Stimulated activated CD8-positive, alpha-beta memory T cell treated with anti-CD3 and anti-CD28 coated beads, Interleukin-15, amount 100 ng/mL, for 1 hour (primary cell): ENCODE data around the gene IRF2BP2.

ENCODE experiments used
- DNase-seq: peaks from one replicate; pipeline ENCODE4 v3.0.0-alpha.2; 2020; ENCODE audit warnings: low read depth

IRF2BP2 gene

GRCh38 chr1:234556245-234556943 is 53.6 kb downstream of the IRF2BP2 start:
- no peak for DNase-seq

DNA sequence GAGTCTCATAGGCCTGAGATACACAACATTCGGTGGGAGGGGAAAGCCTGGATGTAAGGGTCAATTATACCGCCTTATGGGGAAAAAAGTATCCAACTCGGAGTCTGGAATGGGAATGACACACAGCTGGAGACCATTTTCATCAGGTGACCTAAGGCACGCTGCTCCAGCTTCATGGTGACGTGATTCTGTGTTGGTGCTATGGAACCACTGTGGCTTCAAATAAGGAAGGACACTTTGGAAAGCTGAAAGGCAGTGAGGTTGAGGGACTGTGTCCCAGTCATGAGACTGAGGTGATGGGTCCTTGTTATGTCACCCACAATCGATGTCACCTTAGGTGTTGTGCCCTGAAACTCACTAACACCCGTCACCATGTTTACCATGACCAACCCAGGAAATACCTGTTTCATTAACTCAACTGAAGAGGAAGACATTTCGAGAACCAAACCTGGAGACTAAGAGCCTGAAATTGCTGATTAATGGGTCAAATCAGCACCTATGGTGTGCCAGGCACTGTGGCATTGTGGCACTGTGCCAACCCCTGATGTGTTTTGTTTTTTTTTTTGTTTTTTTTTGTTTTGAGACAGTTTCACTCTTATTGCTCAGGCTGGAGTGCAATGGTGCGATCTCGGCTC is 54.5 kb downstream of the IRF2BP2 start:
- DNase-seq = no peak

DNA sequence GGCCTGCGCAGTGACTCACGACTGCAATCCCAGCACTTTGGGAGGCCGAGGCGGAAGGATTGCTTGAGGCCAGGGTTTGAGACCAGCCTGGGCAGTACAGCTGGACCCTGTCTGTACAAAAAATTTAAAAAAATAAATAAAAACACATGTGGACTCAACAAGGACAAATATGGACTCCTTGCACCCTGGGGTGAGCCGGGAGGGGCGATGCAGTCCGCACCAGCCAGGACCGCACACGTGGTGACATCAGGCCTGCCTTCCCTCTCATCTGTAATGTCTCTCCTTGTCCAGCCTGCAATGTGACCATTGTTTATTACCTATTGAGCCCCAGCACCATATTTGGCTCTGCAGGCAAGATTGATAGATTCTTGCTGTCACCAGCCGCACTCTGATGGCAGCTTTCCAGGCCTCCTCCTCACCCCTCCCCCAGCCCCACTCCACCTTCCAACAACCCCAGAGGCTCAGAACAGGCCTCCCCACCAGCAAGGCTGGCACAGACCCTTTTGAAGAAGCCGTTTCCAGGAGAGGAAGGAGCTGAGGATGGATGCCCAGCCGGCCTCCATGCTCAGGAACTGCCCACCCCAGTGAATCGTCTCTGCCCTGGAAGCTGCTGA is 55.2 kb downstream of the IRF2BP2 start:
- DNase-seq = no peak
